Astrocyte (in vitro differentiated cells and primary cell): Measurements from ENCODE around the gene UCP2.

ENCODE experiments used
- EZH2 ChIP-seq: IDR thresholded peaks from 2 replicates; pipeline ENCODE4 v1.6.1; 2012; ENCODE audit warnings: mild to moderate bottlenecking, low read length, inconsistent platforms; ENCODE audit not compliant: insufficient read depth
- TF ChIP-seq, protein P1 (sequence below): IDR thresholded peaks from 2 replicates; pipeline ENCODE4 v1.5.1; 2011; ENCODE audit warnings: low read depth, mild to moderate bottlenecking, inconsistent platforms, low read length, moderate library complexity; ENCODE audit not compliant: insufficient read depth

GRCh38 chr11:74013141-74013540 is 30.5 kb upstream of the UCP2 start:
- no peak for TF ChIP-seq EZH2
- TF ChIP-seq, protein P1, sequence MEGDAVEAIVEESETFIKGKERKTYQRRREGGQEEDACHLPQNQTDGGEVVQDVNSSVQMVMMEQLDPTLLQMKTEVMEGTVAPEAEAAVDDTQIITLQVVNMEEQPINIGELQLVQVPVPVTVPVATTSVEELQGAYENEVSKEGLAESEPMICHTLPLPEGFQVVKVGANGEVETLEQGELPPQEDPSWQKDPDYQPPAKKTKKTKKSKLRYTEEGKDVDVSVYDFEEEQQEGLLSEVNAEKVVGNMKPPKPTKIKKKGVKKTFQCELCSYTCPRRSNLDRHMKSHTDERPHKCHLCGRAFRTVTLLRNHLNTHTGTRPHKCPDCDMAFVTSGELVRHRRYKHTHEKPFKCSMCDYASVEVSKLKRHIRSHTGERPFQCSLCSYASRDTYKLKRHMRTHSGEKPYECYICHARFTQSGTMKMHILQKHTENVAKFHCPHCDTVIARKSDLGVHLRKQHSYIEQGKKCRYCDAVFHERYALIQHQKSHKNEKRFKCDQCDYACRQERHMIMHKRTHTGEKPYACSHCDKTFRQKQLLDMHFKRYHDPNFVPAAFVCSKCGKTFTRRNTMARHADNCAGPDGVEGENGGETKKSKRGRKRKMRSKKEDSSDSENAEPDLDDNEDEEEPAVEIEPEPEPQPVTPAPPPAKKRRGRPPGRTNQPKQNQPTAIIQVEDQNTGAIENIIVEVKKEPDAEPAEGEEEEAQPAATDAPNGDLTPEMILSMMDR: no peak
